ENCODE data around the gene ZFAND4.
"Not testable (repeated sequence)": the region's sequence is repeated elsewhere in the genome, so short reads cannot be mapped to it uniquely, and the experiment has no call there.

Gene ZFAND4

DNA sequence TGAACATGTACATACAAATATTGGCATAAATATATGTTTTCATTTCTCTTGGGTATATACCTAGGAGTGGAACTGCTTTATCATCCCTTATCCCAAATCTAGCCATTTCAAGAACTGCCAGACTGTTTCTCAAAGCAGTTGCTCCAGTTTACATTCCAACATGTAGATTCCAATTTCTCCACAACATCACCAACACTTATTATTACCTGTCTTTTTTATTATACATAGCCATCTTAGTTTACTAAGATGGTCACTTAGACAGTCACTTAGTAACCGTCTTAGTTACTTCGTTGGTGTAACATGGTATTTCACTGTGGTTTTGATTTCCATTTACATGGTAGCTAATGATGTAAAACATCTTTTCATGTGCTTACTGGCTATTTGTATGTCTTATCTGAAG is 82.7 kb downstream of the ZFAND4 start:
- no peak for DNase-seq (ENCODE audit: low spot score)

GRCh38 chr10:45589009-45589408 is 83.6 kb downstream of the ZFAND4 start:
- DNase-seq (ENCODE audit: low spot score): no peak

GRCh38 chr10:45586028-45586824 is 86.3 kb downstream of the ZFAND4 start:
- no peak for DNase-seq (ENCODE audit: low spot score)

DNA sequence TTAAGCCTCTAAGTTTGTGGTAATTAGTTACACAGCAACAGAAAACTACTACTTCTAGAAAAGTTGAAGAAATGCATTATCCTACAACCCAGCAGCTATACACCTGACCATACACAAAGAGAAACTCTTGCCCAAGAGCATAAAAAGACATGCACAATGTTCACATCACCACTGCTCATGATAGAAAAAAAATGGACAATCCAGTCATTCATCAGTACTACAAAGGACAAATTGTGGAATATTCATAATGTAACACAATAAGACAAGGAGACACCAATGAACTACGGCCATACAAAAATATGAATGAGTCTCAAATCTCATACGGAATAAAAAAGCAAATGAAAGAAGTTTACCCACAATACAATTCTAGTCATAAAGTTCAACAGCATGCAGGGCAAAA is 87.4 kb downstream of the ZFAND4 start:
- no peak for DNase-seq (ENCODE audit: low spot score)

- no peak for DNase-seq (ENCODE audit: low spot score)
These were observed 90.2 kb downstream of the ZFAND4 start for GRCh38 chr10:45582386-45582781.

DNA sequence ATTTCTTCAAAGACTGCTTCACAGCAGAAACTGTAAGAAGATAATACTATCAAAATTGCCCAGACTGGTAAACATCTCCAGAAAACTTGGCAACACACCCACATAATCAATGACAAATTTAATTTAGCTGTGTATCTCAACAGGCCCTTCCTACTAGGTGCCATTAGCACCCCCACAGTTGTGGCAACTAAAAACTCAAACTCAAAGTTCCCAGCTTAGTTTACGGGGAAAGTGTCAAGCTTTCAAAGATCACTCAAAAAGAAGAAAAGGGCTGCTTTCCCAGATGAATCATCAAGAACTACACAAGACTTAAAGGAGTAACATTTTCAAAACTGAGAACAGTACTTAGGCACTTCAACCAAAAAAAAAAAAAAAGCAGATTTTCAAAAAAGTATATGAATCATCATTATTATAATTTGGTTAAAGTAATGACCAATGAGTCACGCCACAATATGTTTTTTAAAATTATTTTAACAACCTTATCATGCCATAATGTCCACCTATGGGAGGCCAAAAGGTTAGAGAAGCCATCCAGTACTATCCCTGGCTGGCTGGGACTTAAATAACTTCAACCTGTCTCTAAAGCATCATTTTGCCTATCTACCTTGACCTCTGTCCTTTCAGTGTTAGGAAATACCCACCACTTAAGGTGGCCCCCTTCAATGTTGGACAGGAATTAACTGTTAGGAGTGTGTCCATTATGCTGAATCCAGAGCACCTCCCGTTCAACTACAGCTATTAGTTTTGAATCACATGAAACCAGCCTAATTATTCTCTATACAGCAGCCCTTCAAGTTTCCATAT is 90.8 kb downstream of the ZFAND4 start:
- no peak for DNase-seq (ENCODE audit: low spot score)

- DNase-seq (ENCODE audit: low spot score): no peak
These were observed 91.4 kb downstream of the ZFAND4 start for GRCh38 chr10:45581216-45581549.

DNA sequence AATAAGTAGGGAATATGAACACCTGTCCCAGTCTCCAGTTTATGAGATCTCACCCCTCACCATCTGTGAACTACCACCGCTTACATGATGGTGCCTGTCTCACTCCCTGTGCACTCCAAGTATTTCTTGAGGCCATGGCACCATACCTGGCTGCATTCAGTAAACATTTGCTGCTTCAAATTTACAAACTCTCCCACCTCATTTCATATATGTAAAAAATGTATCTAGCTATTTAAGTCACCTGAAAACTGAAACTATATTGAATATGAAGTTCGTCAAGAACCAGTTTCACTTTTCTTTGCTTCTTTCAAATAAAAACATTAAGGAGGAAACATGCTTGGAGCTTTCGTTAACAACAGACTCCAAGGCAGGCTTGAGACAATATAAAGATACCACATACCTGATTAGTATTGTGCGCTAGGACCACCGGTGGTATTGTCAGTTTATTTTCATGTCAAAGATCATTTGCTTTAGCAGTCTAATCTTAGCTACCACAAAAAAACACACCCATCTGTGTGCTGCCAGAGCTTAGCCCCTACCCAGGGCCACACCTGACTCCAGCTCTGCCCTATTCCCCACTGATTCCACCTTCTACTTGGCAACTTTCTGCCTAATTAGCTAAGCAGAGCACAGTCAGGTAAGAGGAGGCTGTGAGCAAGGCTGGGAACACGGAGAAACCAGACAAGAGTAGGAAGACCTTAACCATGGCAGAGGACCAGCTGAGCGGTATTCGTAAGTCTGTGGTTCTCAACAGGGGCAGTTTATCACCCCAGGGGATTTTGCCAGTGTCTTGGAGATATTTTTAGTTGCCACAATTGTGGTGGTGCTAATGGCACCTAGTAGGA is 92.0 kb downstream of the ZFAND4 start:
- DNase-seq (ENCODE audit: low spot score): no peak

GRCh38 chr10:45578384-45578971 is 94.1 kb downstream of the ZFAND4 start:
- DNase-seq (ENCODE audit: low spot score): no peak

DNA sequence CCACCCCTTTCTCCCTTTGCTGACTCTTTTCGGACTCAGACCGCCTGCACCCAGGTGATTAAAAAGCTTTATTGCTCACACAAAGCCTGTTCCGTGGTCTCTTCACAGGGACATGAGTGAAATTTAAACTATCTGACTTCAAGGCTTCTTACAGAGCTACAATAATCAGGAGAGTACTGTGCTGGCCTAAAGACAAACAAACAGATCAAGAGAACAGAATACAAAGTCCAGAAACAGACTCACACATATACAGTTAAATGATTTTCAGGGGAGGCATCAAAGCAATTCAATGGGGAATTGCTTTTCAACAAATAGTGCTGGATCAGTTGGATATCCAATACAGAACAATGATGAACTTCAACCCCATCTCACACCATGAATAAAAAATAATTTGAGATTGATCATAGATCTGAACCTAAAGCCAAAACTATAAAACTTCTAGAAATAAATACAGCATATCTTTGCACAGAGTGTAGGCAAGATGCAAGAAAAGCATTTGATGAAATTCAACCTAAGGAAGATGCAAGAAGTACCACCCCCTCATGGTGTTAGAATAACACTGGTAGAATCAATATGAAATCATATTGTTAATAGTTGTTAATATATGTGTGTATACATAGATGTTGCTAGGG is 96.5 kb downstream of the ZFAND4 start:
- DNase-seq (ENCODE audit: low spot score): no peak

- not testable (repeated sequence) for DNase-seq (ENCODE audit: low spot score)
These were observed 97.4 kb downstream of the ZFAND4 start for GRCh38 chr10:45575032-45575761.

- DNase-seq (ENCODE audit: low spot score): no peak
These were observed 103.1 kb downstream of the ZFAND4 start for GRCh38 chr10:45569471-45569870.

GRCh38 chr10:45566415-45566814 is 106.2 kb downstream of the ZFAND4 start:
- no peak for DNase-seq (ENCODE audit: low spot score)

All from AG20443 (cell line).